HepG2 (cell line): Measurements from ENCODE around the gene DCTN1. TPM values are rescaled to one million over a fixed set of nuclear protein-coding genes. Genes with fewer than 3 reads are reported as not detected.
A peak's percentile ranks its signal among the peaks of the same experiment; 100 is the strongest.

ENCODE experiments used
- ATAC-seq: fragments of 200-7000 bp; cut with Tn5 transposase; 3 replicates; pipeline ENCODE4 v1.9.1; 2020; ENCODE audit warnings: mild to moderate bottlenecking, moderate library complexity
- BruUV-seq: library from RNA; stranded (reverse); fragments of 400-500 nt; replicated peaks from 2 replicates; lab custom pipeline; 2021; lab: Mats Ljungman, UMichigan
- CTCF ChIA-PET: fragments of 300-600 bp; formaldehyde crosslinking; extraction: SDS; loops from one replicate; lab custom pipeline; 2021; ENCODE audit warnings: low total read pairs, inconsistent platforms, low intra/inter-chr PET ratio; lab: Yijun Ruan, JAX
- POLR2A ChIA-PET: fragments of 350-600 bp; sonication (Branson Sonifier 250); formaldehyde crosslinking; loops from one replicate; lab custom pipeline; 2020; ENCODE audit warnings: antibody characterized with exemption, inconsistent platforms; lab: Yijun Ruan, JAX
- DNase-seq: peaks from one replicate; pipeline ENCODE4 v3.0.0-alpha.2; 2015; ENCODE audit warnings: low spot score
- FAIRE-seq: peaks from 3 replicates; lab custom pipeline; 2011; peaks lifted over from hg19 to GRCh38; lab: Jason Lieb, UNC
- H2AFZ ChIP-seq: one replicate; pipeline ENCODE4 v1.6.1; 2011; ENCODE audit warnings: low read length, inconsistent platforms
- H3K27ac ChIP-seq: fragments of 300-600 bp; 3 replicates; pipeline ENCODE4 v1.8.0; 2011; ENCODE audit warnings: mixed run types, mild to moderate bottlenecking, mixed read lengths, low read length, inconsistent platforms; ENCODE audit not compliant: insufficient read depth; ENCODE audit errors: extremely low read length
- H3K27me3 ChIP-seq, 2 experiments: fragments of 200-600 bp in 1 of 2; 2 replicates in 1 of 2; 3 replicates in 1 of 2; pipeline versions ENCODE4 v1.6.0 to v1.8.0; 2011; ENCODE audit warnings: low read length in 2 of 2, mild to moderate bottlenecking in 2 of 2, moderate library complexity in 2 of 2, inconsistent platforms in 1 of 2; ENCODE audit not compliant: insufficient read depth in 2 of 2, control insufficient read depth in 1 of 2
- H3K36me3 ChIP-seq, 2 experiments: fragments of 200-600 bp in 1 of 2; replicated peaks in 1 of 2; 2 replicates in 1 of 2; 3 replicates in 1 of 2; pipeline versions ENCODE4 v1.5.1 to v1.8.0; 2011; ENCODE audit warnings: low read length in 2 of 2, inconsistent platforms in 1 of 2; ENCODE audit not compliant: insufficient read depth in 2 of 2, control insufficient read depth in 1 of 2
- H3K4me1 ChIP-seq: 2 replicates; pipeline ENCODE4 v1.5.1; 2012; ENCODE audit warnings: low read length, inconsistent platforms; ENCODE audit not compliant: insufficient read depth
- H3K4me2 ChIP-seq: 2 replicates; pipeline ENCODE4 v1.6.0; 2011; ENCODE audit warnings: low read depth, low read length, inconsistent platforms
- H3K4me3 ChIP-seq, 3 experiments: fragments of 200-600 bp in 1 of 3; sonication (generic), shearing (Covaris generic) in 1 of 3; replicated peaks in 1 of 3; 2 replicates each; pipeline ENCODE4 v1.5.1; 2011 to 2016; ENCODE audit warnings: low read length in 3 of 3, inconsistent platforms in 2 of 3, low read depth in 2 of 3, mild to moderate bottlenecking in 2 of 3, control low read depth in 1 of 3, mixed read lengths in 1 of 3; ENCODE audit not compliant: insufficient read depth in 1 of 3
- H3K79me2 ChIP-seq: one replicate; pipeline ENCODE4 v1.6.1; 2011; ENCODE audit warnings: low read length, inconsistent platforms; ENCODE audit not compliant: insufficient read depth
- H3K9ac ChIP-seq: 2 replicates; pipeline ENCODE4 v1.6.0; 2011; ENCODE audit warnings: mild to moderate bottlenecking, low read depth, low read length, inconsistent platforms; ENCODE audit not compliant: insufficient read depth
- H3K9me3 ChIP-seq: 2 replicates; pipeline ENCODE4 v1.5.1; 2012; ENCODE audit warnings: mild to moderate bottlenecking, low read length
- H4K20me1 ChIP-seq: 2 replicates; pipeline ENCODE4 v1.6.0; 2011; ENCODE audit warnings: inconsistent platforms, mild to moderate bottlenecking, low read length, moderate library complexity; ENCODE audit not compliant: insufficient read depth
- IKZF1 ChIP-seq: fragments of 450-650 bp; IDR thresholded peaks from 2 replicates; pipeline ENCODE4 v1.7.1; 2016
- SALL1 ChIP-seq: sonication (generic); formaldehyde crosslinking; IDR thresholded peaks from 2 replicates; pipeline ENCODE4 v1.8.0; 2022; ENCODE audit warnings: mild to moderate bottlenecking, missing genetic modification reagents
- ZNF407 ChIP-seq: sonication (generic); formaldehyde crosslinking; IDR thresholded peaks from one replicate; pipeline ENCODE4 v1.5.1; 2020; ENCODE audit warnings: mild to moderate bottlenecking, missing genetic modification reagents; ENCODE audit errors: not compliant biosample characterization
- ZNF704 ChIP-seq: sonication (generic); formaldehyde crosslinking; IDR thresholded peaks from 2 replicates; pipeline ENCODE4 v1.8.1; 2023; ENCODE audit warnings: mild to moderate bottlenecking, inconsistent platforms, moderate library complexity, missing genetic modification reagents, borderline replicate concordance
- WGBS: methylation state at CpG from one replicate; pipeline ENCODE4 v1.1.6; 2017; ENCODE audit warnings: low lambda C conversion rate; 5-methylcytosine and 5-hydroxymethylcytosine counted together
- in situ Hi-C: cut with HindIII; loops from 2 replicates; pipeline ENCODE4 v1.10.0; 2017; ENCODE audit warnings: low pct_unique_long_range_greater_than_20kb; ENCODE audit not compliant: extremely low pct_ligation_motif_present
- intact Hi-C: fragments of 100-400 bp; cut with micrococcal nuclease; formaldehyde crosslinking; loops from one replicate; pipeline ENCODE4 v1.10.0; 2022; ENCODE audit not compliant: unreplicated experiment
- polyA plus RNA-seq, 8 experiments: library from polyadenylated mRNA; depleted of rRNA in 3 of 8; stranded (reverse) in 7 of 8; unstranded in 1 of 8; fragments of >200 nt; fragmentation: Illumina TruSeq in 4 of 8; extraction: Trizol in 4 of 8; gene quantifications; 2 replicates each; pipeline versions ENCODE4 v1.2.1 to v1.2.3, GENCODE V29; 2011 to 2016; ENCODE audit warnings: low read depth in 4 of 8, missing spikeins in 1 of 8, mixed read lengths in 1 of 8; ENCODE audit not compliant: insufficient read depth in 1 of 8
- total RNA-seq, 5 experiments: library from RNA; depleted of rRNA; stranded (reverse); fragments of >200 nt; fragmentation: Illumina TruSeq; extraction: Trizol; gene quantifications; 2 replicates each; pipeline ENCODE4 v1.2.3, GENCODE V29; 2016; ENCODE audit warnings: low read depth in 1 of 5

DCTN1 gene
- total and polyA plus RNA-seq, 2 of the 13 experiments (the other 11 are each of a cell fraction or from before 2014, with no cell fraction given) = 73.2 to 122 TPM

- 48% methylated on average over 6 of the region's 6 CpGs for WGBS
- in situ Hi-C loops (no loop called here), intact Hi-C loops (no loop called here)
- Histone ChIP-seq H3K9me3 (no peaks in the 10 kb centered on the region), H4K20me1 (no peaks in the 10 kb centered on the region), H3K27ac (no peak overlapping the region), H3K4me1 (peaks cover 43% of the 10 kb centered on the region), H3K27me3 (peaks cover 0 to 10% of the 10 kb centered on the region in 2 experiments; a peak in 3 of 5 replicates), H3K4me2 (no peak overlapping the region), H3K79me2 (no peaks in the 10 kb centered on the region), H3K36me3 (no peaks in the 10 kb centered on the region), H2AFZ (no peak overlapping the region), H3K4me3 (no peak overlapping the region), H3K9ac (no peak overlapping the region)
- CTCF ChIA-PET = no interaction called here
- DNase-seq (no peak), FAIRE-seq (no peak), ATAC-seq (no peak)
- TF ChIP-seq ZNF704 = no peak
- peak; percentile 53 for TF ChIP-seq ZNF407 (CRISPR knock-in tag)
- TF ChIP-seq SALL1 (CRISPR knock-in tag) = no peak
- no peak for TF ChIP-seq IKZF1
- POLR2A ChIA-PET = interaction anchor here (0.7 kb wide), 1 partner anchor 27 kb away, joined by 3 read pairs; no protein-coding TSS in a partner anchor
- no TSS peak for BruUV-seq
Observed at GRCh38 chr2:74417763-74418162, 37.7 kb upstream of the DCTN1 start.
